Panc1 (cell line): Measurements from ENCODE around the gene PRXL2B.

Experiments used
- CTCF ChIP-seq: fragments of 450-650 bp; IDR thresholded peaks from 2 replicates; pipeline ENCODE4 v1.5.1; 2017; ENCODE audit warnings: mild to moderate bottlenecking
- POLR2AphosphoS5 ChIP-seq: IDR thresholded peaks from 2 replicates; pipeline ENCODE4 v1.6.1; 2012; ENCODE audit warnings: mild to moderate bottlenecking, low read depth, low read length, moderate library complexity
- REST ChIP-seq, 2 experiments: IDR thresholded peaks; 2 replicates each; pipeline ENCODE4 v1.6.1; 2011 to 2012; ENCODE audit warnings: low read depth in 2 of 2, control low read depth in 1 of 2, low read length in 1 of 2, mild to moderate bottlenecking in 1 of 2, moderate library complexity in 1 of 2; ENCODE audit not compliant: insufficient read depth in 1 of 2

GRCh38 chr1:2544093-2544874, 42.3 kb upstream of the PRXL2B start:
- TF ChIP-seq CTCF = no peak
- no peak for TF ChIP-seq REST (IDR thresholded peaks at IDR 0.05; ENCODE audit: insufficient read depth in 1 of 2, low read depth in 2 of 2, low read length in 1 of 2)
- TF ChIP-seq POLR2AphosphoS5 = no peak
